ENCODE data around the gene CD36.

DNA sequence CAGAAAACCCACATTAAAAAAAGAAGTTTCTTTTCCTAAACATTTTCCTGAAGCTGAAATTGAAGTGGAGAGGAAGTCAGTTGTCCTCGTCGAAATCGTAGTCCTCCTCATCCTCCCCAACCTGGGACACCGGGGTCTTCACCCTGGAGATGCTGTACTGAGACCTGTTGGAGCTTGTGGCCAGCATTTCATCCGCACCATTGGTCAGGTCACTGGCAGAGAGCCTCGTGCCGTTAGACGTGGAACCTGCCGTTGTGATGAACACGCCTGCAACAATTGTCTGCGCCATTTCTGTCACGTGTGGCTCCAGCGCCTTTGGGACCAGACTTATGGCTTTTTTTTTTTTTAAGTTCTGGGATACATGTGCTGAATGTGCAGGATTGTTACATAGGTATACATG, 23.8 kb downstream of the CD36 start:
- no peak for TF ChIP-seq EZH2 (optimal IDR thresholded peaks at IDR 0.05; ENCODE audit: low read depth, low read length)
- TF ChIP-seq, protein P1, sequence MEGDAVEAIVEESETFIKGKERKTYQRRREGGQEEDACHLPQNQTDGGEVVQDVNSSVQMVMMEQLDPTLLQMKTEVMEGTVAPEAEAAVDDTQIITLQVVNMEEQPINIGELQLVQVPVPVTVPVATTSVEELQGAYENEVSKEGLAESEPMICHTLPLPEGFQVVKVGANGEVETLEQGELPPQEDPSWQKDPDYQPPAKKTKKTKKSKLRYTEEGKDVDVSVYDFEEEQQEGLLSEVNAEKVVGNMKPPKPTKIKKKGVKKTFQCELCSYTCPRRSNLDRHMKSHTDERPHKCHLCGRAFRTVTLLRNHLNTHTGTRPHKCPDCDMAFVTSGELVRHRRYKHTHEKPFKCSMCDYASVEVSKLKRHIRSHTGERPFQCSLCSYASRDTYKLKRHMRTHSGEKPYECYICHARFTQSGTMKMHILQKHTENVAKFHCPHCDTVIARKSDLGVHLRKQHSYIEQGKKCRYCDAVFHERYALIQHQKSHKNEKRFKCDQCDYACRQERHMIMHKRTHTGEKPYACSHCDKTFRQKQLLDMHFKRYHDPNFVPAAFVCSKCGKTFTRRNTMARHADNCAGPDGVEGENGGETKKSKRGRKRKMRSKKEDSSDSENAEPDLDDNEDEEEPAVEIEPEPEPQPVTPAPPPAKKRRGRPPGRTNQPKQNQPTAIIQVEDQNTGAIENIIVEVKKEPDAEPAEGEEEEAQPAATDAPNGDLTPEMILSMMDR (IDR thresholded peaks at IDR 0.05; ENCODE audit: low read length): no peak
- TF ChIP-seq EZH2phosphoT487 (IDR thresholded peaks at IDR 0.05; ENCODE audit: low read length): no peak

Data from MM.1S (cell line).